GM12865 (cell line): ENCODE data around the gene GSN.

Source experiments
- DNase-seq: peaks from one replicate; pipeline ENCODE4 v3.0.0; 2010; ENCODE audit warnings: low read depth
- H3K4me3 ChIP-seq: 2 replicates; pipeline ENCODE4 v1.5.1; 2011; ENCODE audit warnings: mild to moderate bottlenecking, low read depth, low read length, control low read depth
- CTCF ChIP-seq: IDR thresholded peaks from 2 replicates; pipeline ENCODE4 v1.5.1; 2011; ENCODE audit warnings: low read length, control low read depth, low read depth, inconsistent platforms; ENCODE audit not compliant: insufficient read depth; ENCODE audit errors: missing control alignments

The GSN gene

DNA sequence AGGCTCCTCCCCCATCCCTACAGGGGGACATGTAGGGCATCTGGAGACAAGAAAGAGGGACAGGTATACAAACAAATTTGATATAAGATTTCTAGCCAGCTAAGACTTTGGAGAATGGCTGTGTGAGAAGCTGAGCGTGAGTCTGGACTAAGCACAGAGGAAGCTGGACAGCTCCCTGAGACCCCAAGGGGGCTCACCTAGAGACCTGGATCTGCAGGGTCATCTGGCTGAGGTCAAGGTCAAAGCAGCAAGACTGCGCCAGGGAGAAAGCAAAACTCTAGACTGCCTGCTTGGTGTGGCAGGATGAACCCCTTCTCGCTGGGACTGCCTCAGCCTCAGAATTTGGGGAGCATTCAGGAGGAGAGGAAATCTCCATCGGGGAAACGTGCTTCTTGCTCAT, 8.0 kb upstream of the GSN start:
- TF ChIP-seq CTCF, result no peak
- DNase-seq, result no peak
- no peak overlapping the region for H3K4me3 ChIP-seq

- TF ChIP-seq CTCF, result no peak
- no peak for DNase-seq
- H3K4me3 ChIP-seq, result no peak overlapping the region
Measured at GRCh38 chr9:121260457-121261106, 7.4 kb upstream of the GSN start.

DNA sequence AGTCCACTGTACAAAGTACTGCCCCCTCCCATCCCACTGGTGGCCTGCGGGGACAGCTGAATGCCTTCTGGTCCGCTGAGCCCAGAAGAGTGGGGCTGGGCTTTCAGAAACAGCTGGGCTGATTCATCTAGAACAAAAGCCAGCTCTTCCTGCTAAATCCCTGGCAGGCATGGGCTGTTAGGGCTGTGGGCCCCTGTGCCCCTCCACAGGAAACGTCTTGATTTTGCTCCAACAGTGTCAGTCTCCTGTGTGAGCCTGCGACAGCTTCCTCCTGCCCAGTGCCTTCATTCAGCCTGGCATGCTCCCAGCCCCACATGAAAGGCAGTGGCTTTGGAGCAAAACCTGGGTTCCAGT, 6.9 kb upstream of the GSN start:
- TF ChIP-seq CTCF, result no peak
- no peak overlapping the region for H3K4me3 ChIP-seq
- no peak for DNase-seq

GRCh38 chr9:121261755-121262154, 6.2 kb upstream of the GSN start:
- no peak overlapping the region for H3K4me3 ChIP-seq
- TF ChIP-seq CTCF, result no peak
- DNase-seq, result no peak

GRCh38 chr9:121262423-121262822, 5.5 kb upstream of the GSN start:
- H3K4me3 ChIP-seq, result no peak overlapping the region
- no peak for DNase-seq
- TF ChIP-seq CTCF, result no peak

- no peak overlapping the region for H3K4me3 ChIP-seq
- no peak for DNase-seq
- no peak for TF ChIP-seq CTCF
Measured at GRCh38 chr9:121262953-121263352, 5.0 kb upstream of the GSN start.

- TF ChIP-seq CTCF, result no peak
- no peak overlapping the region for H3K4me3 ChIP-seq
- no peak for DNase-seq
Measured at GRCh38 chr9:121266356-121266755, 1.6 kb upstream of the GSN start.
